ENCODE measurements around the gene ORC6.

GRCh38 chr16:46731691-46732555 lies 42.5 kb downstream of the ORC6 start:
- no peak for TF ChIP-seq CTCF (IDR thresholded peaks at IDR 0.05)
- no peak for TF ChIP-seq POLR2A (IDR thresholded peaks at IDR 0.05)
